Inflammatory macrophage treated with lipopolysaccharide for 1 hour (primary cell): ENCODE results near the gene ZNRF1.
A peak's percentile ranks its signal among the peaks of the same experiment; 100 is the strongest.

ENCODE experiments used
- DNase-seq, 2 donors: peaks; one replicate each; pipeline ENCODE4 v3.0.0-alpha.2; 2020 to 2022

The ZNRF1 gene

DNA sequence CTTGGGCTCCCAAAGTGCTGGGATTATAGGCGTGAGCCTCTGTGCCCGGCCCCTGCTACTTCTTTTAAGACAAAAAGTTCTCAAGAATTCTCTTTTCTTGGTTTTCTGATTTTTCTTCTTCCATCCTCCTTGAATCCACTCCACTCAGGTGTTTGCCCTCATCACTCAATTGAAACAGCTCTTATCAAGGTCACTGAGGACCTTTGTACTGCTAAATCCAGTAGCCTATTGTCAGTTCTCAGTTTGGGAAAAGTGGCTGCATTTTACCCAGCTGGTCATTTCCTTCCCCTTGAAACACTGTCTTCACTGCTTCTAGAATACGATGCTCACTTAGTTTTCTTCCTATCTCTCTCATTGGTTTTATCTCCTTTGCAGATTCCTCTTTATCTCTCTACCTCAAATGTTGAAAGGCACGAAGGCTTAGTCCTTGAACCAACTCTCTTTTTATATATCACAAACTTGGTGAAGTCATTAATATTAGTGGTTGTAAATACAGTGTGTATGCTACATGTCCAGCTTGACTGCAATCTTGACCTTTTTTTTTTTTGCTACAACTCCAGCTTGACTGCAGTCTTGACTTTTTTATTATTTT, 29.8 kb downstream of the ZNRF1 start:
- no peak for DNase-seq

DNA sequence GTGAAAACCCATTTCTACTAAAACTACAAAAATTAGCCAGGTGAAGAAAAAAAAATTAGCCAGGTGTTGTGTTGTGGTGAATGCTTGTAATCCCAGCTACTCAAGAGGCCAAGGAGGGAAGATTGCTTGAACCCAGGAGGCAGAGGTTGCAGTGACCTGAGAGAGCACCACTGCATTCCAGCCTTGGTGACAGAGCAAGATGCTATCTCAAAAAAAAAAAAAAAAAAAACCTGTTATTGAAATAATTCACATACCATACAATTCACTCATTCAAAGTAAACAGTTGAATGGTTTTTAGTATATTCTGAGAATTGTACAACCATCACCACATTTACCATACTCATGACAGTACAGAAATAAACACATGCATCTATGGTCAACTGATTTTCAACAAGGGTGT, 31.0 kb downstream of the ZNRF1 start:
- no peak for DNase-seq

DNA sequence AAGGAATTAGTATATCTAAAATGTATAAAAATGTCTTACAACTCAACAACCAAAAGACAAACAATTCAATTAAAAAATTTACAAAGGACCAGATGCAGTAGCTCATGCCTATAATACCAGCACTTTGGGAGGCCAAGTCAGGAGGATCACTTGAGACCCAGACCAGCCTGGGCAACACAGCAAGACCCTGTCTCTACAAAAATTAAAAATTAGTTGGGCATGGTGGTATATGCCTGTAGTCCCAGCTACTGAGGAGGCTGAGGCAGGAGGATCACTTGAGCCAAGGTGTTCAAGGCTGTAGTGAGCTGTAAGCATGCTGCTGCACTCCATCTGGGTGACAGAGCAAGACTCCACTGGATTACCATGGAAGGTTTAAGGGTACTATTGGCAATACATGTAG, 33.8 kb downstream of the ZNRF1 start:
- DNase-seq = no peak

DNA sequence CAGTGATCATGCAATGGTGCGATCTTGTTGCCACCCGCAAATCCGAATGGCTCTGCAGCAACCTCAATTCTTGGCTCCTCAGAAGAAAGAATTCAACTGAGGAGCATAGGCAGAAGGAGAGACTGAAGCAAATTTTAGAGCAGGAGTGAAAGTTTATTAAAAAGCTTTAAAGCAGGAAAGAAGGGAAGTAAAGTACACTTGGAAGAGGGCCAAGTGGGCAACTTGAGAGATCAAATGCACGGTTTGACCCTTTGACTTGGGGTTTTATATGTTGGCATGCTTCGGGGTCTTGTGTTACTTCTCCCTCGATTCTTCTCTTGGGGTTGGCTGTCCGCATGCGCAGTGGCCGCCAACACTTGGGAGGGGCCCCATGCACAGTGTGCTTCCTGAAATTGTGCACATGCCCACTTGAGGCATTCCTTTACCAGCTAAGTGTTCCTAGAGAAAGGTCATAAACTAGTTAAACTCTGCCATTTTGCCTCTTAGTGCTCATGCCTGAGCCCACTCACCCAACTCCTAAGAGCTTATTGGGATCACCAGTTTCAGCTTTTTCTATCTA, 36.7 kb downstream of the ZNRF1 start:
- no peak for DNase-seq

DNA sequence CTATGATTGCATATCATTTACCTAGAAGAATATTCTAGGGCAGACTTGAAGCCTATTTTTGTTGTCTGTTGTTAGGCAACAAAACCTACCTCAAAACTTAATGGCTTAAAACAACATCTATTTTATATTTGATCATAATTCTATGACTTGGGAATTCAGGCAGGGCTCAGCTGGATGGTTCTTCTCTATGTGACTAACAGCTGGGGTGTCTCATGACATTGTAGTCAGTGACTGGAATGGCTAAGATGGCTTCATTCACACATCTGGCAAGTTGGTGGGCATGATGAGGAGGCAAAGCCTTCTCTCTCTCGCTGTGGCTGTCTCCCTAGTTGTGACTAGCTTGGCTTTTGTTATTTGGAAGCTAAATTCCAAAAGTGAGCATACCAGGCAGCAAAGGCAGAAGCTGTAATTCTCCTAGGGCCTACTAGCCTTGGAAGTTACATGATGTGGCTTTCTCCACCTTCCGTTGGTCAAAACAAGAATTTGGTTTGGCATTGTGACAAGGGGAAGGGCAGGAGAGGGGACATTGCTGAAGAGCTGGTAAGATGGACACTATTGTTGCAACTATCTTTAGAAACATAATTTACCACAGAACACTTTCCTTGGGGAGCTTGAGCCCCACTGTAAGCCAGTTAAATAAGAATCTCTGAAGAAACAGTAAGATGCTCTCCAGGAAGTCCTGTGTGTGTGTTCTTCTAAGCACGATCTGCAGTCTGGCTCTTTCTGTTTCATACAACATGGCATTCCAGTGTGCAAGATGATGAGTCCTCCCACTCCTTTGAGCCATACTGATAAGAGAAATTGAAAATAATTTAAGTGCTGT, 39.4 kb downstream of the ZNRF1 start:
- peak in 1 of 2 donors; percentile 12 for DNase-seq

DNA sequence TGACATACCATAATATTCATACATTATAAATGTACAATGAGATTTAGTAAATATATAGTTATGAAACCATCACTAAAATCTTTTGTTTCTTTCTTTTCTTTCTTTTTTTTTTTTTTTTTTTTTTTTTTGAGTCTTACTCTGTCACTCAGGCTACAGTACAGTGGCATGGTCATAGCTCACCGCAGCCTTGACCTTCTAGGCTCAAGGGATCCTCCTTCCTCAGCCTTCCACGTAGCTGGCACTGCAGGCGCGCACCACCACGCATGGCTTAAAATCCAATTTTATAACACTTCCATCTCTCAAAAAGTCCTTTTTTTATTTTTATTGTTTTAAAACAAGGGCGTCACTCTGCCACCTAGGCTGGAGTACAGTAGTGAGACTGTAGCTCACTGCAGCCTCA, 41.1 kb downstream of the ZNRF1 start:
- DNase-seq = no peak

DNA sequence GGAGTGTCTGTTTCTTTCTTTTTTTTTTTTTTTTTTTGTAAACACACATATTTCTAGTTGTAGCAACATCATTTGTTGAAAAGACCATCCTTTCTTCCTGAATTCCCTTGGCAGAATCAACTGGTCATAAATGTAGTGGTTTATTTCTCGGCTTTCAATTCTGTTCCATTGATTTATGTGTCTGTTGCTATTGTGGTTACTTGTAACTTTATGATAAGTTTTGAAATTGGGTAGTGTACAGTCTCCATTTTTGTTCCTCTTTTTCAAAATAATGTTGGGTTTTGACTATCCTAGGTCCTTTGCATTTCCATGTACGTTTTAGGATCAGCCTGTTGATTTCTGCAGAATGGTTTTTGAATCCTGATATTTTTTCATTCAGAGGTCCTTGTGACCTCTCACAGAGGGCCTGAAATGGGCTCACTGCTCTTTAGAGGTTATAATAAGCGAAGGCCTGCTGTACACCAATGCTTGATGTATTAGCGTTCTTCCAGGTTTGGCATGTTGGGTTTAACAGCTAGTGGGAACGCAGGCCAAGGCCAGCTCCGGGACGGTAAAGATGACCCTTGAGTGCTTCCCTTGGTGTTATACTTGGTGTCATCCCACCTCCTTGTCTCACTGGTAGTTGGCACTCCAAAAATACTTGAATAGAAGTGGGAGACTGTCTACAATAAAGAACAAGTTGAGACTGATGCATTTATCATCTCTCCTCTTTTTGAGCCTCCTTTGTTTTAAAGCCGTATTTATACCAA, 43.8 kb downstream of the ZNRF1 start:
- DNase-seq = peak; percentile 62 to 73

DNA sequence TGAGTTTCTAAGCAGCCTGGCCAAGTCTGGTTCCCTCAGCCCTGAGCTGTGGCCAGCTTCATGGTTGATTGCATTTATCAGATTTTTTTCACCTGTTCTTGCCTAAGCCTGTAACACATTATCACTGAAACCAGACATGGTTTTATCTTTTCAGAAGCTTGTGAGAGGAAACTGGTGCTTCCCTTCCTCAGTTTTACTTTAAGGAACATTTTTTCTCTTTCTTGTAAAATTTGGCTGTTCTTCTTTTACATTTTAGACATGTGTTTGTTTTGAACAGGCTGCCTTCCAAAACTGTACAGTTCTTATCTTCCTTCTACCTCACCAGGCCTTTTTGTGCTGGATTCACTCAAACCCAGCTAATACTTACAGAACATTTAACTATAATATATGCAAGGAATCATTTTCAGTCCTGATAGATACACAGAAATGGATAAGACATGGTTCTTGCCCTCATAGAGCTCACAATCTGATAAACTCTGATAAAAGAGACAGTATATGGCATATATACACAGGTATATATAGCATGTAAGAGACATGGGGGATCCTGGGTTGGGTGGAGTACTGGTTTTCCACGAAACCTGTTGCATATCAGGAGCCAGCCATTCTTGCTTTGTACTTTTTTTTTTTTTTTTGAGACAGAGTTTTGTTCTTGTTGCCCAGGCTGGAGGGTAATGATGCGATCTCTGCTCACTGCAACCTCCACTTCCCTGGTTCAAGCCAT, 44.5 kb downstream of the ZNRF1 start:
- no peak for DNase-seq

DNA sequence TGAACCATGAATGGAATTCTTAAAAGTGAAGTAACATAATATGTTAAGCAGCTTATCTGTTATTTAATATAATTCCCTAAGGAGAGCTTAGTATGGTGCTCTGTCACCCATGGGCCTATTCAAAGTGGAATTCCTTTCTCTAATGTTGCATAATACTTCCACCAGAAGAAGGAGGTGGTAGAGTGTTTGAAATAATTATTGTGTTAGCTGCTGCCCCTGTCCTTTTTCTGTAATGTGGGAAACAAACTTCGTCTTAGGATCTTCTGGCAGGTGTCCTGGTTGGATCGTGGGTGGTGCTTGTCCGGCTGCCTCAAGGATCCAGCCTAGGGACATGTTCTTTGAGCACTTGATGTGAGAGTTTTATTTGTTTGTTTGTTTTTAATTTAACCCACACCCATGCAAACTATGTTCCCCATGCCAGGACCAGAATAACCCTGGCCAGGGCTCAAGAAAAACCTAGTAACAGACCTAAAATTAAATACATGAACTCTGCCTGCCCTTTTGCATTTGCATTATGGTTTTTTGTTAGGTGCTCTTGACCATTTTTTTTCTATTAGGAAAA, 46.1 kb downstream of the ZNRF1 start:
- DNase-seq = no peak

DNA sequence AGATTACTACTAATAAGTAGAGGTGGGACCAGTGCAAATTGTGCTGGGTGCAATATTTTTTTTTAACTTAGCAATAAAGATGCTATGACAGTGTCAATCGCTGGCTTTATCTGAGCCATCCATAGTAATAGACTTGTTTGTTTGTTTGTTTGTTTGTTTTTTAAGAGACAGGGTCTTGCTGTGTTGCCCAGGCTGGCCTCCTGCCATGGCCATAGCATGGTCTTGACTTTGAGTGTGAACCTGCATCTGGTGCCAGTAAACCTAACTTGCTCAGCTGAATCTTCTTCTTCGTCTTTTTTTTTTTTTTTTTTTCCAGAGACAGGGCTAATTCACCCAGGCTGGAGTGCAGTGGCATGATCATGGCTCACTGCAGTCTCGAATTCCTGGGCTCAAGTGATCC, 46.6 kb downstream of the ZNRF1 start:
- DNase-seq = no peak

DNA sequence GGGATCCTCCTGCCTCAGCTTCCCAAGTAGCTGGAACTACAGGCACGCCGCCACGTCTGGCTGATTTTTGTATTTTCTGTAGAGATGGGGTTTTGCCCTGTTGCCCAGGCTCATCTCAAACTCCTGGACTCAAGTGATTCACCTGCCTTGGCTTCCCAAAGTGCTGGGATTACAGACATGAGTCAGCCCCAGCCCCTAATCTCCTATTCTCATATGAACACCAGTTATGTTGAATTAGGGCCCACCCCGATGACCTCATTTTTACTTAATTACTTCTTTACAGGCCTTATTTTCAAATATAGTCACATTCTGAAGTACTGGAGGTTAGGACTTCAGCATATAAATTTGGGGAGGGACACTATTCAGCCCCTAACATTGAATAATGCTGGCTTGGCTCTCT, 49.2 kb downstream of the ZNRF1 start:
- DNase-seq = no peak

DNA sequence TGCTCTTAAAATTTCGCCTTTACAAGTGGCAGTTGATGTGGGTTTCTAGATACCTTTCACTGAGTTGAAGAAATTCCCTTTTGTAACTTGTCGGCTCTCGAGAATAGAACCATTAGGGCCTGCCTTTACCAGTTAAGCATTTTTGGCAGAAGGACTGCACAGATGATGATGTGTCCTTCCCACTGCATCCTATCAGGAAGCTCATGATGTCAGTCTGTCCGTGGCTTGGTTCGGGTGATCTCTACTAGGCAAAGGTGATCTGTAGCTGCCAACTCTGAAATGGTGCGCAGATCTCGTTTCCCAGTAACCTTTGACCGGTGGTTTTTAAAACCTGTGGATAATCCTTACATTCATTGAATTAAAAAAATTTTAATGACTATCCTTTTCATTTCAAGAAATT, 49.7 kb downstream of the ZNRF1 start:
- DNase-seq = no peak

DNA sequence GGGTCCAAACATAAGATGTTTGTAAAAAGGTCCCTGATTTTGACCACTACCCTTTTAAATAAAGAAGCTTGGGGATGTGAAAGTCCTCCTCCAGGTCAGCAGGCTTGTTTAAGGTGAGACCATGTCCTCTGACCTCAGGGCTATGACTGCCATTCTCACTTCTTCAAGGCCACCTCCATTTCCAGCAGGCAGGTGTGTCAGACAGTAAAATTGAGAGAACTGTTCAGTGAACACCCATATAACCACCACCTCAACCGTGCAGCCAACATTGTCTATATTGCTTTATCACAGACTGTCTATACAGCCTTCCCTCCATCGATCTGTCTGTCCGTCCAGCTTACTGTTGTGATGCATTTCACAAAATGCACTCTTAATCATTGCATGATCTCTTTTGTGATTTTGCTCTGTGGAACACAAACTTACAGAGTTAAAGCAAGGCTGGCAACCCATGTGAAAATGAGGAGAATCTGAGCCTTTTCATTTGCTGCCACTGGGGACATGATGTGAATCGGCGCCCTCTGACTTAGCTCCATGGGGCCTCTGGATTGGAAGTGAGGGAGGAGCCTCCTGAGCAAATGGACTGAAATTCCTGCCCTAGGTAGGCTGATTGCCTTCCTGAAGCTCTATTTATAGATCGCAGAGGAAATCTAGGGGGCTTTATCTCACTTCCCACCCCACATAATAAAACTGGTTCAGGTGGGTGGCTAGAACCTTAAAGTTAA, 53.8 kb downstream of the ZNRF1 start:
- DNase-seq = no peak

DNA sequence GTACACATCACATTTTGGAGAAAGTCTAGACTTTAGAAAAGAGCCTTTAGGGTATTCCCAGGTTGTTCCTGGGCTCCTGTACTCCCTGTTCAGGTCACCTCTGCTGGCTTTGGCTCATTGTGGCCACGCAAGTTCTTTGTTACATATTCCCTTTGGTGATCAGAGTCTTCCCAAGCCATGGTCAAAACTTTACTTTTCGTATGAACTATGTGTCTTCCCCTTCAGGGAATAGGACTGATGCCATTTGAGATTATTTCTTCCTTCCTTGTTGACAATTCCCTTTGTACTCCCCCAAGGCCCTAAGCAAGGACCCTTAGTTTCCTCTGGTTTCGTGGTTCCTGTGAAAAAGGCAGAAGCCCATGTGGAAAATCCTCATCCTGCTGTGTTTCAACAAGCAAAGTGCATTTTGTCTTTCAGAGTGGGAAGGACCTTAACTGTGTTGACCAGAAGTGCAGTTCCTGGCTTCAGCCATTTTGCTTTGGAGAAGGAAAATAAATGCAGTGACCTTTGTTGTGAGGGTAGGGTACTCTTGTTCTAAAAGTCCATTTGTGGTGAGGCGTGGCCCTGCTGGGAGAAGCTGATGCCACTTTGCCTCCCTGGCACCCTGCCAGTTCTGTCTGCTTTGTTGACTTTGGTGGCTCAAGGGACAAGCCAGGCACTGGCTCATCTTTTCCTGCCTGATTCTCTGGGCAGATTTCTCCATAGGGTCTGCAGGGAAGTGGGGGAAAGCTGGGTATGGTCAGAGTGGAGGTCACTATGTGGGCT, 55.1 kb downstream of the ZNRF1 start:
- DNase-seq = no peak

DNA sequence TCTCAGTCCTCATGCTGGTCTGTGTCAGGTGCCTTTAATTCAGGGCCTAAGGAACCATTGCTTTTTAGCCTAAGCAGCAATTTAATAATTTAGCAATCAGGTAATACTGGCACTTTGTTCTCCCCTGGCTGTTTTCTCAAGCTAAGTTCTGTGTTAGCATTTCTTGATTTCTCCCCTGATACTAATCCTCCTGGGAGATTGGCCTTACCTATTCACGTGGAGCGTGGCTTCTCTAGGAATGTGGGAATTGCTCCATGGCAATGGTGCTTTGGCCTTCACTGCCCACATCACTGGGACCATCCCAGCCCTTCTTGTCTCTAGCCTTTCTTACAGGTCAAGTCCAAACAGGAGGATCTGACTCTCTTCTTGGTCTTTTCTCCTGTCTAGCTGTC, 55.7 kb downstream of the ZNRF1 start:
- DNase-seq = no peak

DNA sequence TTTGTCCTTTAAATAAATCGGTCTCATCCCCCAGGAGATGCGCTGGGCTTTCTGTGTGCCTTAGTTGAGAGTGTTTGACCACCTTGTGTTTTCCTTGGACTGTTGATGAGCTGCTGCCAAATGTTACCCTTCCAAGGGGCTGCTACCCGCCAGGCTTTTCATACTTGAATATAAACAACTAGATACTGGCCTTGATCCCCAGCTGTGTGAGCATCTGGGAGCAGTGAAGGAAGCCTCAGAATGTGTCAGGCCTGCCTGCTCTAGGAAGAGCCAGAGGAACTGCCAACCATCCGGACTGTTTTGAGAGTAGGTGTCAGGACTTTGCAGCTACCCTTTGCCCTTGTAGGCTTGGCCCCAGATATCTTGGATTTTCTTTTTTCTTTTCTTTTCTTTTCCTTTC, 60.0 kb downstream of the ZNRF1 start:
- no peak for DNase-seq

DNA sequence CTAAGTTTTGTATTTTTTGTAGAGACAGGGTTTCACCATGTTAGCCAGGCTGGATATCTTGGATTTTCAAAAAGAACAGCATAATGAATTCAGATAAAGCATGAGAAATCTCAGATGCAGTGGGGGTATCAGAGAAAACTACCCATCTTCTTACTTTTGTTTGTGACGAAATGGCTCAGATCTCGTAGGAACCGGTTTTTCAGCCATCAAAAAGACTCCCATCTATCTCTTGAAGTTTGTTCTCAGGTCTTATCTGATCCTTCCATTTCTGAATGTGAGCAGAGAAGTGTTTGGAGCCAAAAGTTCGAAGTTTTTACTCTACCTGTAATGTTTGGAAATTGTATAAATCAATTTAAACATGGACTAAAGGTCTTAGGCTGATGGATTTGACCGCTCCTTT, 60.6 kb downstream of the ZNRF1 start:
- no peak for DNase-seq

DNA sequence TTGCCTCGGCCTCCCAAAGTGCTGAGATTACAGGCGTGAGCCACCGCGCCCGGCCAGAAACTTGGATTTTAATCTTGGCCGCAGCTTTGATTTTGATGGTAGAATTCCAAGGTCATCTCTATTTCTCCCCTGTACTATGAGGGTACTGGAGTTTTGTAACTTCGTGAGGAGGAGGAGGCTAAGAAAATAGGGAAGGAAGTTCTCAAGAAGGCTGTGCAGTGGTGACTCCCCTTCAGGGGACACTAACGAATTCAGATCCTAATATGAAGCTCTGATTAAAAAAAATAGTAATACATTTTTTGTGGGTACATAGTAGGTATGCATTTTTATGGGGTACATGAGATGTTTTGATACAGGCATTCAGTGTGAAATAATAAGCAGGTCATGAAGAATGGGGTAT, 61.9 kb downstream of the ZNRF1 start:
- peak in 1 of 2 donors; percentile 29 for DNase-seq

DNA sequence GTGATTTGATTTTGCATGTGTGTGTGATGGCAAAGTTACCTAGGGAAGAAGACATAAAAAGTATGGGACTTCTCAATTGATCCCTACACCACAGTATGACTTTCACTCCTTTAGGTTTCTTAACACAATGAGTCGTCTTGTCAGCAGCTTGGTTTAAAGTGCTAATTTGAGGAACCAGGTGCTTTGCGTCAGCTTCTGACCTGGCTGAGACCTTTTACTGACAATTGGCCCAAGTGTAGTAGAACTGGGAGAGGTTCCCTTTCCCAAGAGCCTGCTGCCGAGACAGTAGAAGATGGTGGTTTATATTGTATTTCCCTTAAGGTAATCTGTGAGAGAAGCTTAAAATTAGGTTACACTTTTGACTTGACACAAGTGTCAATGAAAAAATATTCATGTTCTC, 62.8 kb downstream of the ZNRF1 start:
- DNase-seq = no peak

DNA sequence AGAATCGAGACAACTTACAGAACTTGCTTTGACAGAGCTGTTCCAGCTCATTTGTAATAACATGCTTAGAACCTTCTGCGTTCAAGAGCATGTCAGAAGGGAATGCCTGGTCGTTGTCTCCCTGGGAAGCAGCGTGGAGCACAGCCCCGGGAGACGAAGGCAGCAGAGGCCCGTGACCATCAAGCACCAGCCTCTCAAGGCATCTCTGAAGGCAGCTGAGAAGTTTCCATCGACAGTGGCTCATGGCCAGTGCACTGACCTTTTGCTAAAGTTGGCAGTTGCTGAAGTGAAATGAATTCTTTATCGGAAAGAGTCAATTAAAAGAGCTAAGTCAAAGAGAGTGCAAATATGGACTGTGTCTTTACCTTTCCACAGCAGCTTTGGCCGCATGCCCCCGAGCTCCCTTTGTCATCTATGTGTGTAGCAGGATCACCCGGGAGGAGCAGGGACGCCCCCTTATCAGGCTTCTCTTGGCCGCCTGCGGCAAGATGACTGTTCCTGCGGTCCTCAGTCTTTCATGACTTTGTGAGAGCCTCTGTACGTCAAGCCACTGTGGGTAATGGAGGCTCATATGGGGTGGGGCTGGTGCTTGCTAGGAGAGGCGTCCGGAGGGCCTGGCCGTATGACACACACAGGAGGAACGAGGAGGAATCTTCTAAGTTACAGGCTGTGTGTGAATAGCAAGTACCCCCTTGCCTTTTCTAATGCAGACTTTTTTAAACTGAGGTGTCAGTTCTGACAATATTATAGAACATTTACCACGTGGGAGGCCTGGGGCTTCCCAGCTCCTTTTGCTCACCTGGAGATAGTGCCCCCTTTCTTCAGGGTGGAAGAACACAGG, 63.5 kb downstream of the ZNRF1 start:
- DNase-seq = no peak
